IMR-90 (cell line): Measurements from ENCODE around the gene DPP10.

ENCODE experiments used
- CTCF ChIP-seq: conservative IDR thresholded peaks from 2 replicates; pipeline ENCODE4 v1.5.1; 2012; ENCODE audit warnings: mild to moderate bottlenecking, low read depth, low read length, improper control_type of control experiment
- RAD21 ChIP-seq: IDR thresholded peaks from 2 replicates; pipeline ENCODE4 v1.6.1; 2012; ENCODE audit warnings: low read length, improper control_type of control experiment
- USF2 ChIP-seq: fragments of 150-350 bp; IDR thresholded peaks from 2 replicates; pipeline ENCODE4 v1.6.1; 2017; ENCODE audit warnings: mild to moderate bottlenecking, antibody characterized with exemption, low read length, low read depth

GRCh38 chr2:114762986-114763385 is 320.5 kb downstream of the DPP10 start:
- no peak for TF ChIP-seq CTCF
- no peak for TF ChIP-seq USF2
- no peak for TF ChIP-seq RAD21
